ENCODE data around the gene MBOAT2.

Gene MBOAT2

DNA sequence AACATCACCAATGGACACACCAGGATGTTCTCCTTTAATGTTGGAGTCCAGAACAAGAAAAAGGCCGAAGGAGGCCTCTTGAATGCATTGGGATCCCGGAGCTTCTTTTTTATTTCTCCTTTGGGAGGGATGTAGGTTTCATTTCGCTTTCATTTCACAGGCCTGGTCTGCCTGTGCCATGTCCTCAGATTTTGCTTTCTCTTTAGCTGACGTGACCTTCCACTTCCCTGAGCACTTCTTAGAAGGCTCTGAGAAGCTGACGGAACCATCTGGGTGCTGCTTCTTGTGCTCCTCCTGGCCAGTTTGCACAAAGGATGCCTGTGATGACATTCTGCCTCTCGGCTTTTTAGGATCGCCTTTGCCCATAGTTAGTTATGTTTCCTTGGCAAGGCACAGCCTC is 15.1 kb upstream of the MBOAT2 start:
- in situ Hi-C loops (cut with HindIII; ENCODE audit: low sequenced_read_pairs), result no loop called here

- in situ Hi-C loops (cut with HindIII; ENCODE audit: low sequenced_read_pairs), result no loop called here
Observed at GRCh38 chr2:9018109-9018508, 14.6 kb upstream of the MBOAT2 start.

DNA sequence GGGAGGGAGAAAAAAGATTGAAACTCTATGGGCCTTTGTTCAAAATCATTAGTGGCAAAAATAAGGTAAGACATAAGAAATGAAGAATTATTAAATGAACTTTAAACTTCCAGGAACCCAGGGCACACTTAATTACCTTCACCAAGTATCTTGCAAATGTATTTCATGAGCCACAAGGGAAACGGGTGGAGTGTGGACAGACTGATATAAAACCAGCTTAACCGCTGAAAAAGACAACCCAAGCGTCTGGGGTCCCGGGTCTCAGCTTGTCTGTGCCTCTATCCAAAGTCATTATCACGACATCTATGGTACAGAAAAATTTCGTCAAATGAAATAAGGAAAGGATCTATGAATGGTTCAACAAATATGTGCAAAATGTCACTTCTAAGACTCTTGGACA is 13.9 kb upstream of the MBOAT2 start:
- in situ Hi-C loops (cut with HindIII; ENCODE audit: low sequenced_read_pairs), result no loop called here

GRCh38 chr2:9015998-9016397 is 12.5 kb upstream of the MBOAT2 start:
- in situ Hi-C loops (cut with HindIII; ENCODE audit: low sequenced_read_pairs), result no loop called here

DNA sequence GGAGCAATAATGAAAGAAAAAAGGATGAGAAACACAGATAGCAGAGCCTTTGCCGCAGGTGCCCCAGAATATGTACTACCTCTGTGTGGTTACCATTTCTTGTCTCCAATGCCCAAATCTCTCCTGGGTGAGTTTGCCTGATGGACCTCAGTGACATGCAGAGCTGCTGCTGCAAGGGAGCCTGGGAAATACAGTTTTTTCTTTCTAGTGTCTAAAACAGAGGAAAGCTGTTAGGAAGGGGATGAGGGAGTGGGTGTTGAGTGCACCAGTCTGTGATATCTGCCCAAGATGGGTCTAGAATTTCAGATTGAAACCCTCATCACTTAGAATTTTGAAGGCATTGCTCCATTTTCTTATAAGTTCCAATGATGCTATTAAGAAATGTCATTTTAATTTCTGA is 9.9 kb upstream of the MBOAT2 start:
- in situ Hi-C loops (cut with HindIII; ENCODE audit: low sequenced_read_pairs), result no loop called here

DNA sequence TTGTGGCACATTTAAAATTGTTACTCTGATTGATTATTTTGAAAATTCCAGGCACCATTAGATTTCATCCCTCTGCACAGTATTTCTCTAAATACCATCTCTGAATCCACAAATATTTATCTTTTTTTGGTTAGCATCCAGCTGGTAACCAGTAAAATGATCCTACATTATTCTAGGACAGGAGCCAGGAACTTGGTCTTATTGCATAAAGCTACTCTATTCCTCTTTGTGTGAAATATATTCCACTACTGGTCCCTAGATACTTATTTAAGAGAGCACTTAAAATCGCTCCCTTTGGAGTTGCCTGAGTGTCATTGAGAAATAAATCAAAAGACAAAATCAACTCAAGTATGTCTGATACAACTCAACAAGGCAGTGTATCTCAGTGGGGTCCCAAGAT is 7.4 kb upstream of the MBOAT2 start:
- in situ Hi-C loops (cut with HindIII; ENCODE audit: low sequenced_read_pairs), result no loop called here

DNA sequence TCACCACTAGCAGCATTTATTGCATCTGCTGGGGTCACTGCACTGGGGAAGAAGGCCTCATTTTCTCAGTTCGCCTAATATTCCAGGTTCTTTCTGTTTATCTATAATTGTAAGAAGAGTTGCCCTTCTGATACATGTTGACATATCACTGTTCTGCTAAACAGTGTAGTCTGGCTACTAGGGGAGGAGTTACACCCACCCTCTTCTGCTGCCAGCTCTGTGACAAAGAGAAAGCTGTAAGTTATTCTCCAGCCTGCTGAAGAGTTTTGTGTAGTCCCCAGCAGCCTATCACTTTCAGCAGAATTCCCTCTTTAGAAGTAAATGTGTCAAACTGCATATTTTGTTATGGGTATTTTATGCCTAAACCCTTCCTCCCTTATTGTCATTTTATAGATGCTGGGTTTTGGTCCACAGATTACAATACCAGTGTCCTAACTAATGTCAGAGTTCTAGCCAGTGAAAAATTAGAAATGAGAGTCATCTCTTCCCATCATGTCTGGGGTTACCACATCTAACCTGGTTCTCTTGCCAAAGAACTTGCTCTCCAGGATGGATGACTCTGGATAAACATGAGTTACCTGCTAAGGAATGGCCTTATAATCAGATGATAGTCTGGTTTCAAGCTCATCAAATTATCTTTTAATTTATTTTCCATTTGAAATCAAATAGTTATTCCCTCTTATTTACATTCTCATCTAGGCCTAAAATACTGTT is 5.6 kb upstream of the MBOAT2 start:
- in situ Hi-C loops (cut with HindIII; ENCODE audit: low sequenced_read_pairs), result no loop called here

DNA sequence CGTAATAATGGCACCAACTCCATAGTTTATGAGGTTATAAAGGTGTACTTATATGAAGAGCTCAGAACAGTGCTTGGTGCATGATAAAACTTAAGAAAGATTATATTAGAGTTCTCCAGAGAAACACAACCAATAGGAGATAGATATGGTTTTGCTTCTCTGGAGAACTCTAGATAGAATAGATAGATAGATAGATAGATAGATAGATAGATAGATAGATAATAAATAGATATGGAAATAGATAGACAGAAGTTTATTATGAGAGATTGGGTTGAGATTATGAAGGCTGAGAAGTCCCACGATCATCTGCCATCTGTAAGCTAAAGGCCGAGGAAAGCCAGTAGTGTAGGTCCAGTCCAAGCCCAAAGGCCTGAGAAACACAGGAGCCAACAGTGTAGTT is 2.9 kb upstream of the MBOAT2 start:
- in situ Hi-C loops (cut with HindIII; ENCODE audit: low sequenced_read_pairs), result no loop called here

DNA sequence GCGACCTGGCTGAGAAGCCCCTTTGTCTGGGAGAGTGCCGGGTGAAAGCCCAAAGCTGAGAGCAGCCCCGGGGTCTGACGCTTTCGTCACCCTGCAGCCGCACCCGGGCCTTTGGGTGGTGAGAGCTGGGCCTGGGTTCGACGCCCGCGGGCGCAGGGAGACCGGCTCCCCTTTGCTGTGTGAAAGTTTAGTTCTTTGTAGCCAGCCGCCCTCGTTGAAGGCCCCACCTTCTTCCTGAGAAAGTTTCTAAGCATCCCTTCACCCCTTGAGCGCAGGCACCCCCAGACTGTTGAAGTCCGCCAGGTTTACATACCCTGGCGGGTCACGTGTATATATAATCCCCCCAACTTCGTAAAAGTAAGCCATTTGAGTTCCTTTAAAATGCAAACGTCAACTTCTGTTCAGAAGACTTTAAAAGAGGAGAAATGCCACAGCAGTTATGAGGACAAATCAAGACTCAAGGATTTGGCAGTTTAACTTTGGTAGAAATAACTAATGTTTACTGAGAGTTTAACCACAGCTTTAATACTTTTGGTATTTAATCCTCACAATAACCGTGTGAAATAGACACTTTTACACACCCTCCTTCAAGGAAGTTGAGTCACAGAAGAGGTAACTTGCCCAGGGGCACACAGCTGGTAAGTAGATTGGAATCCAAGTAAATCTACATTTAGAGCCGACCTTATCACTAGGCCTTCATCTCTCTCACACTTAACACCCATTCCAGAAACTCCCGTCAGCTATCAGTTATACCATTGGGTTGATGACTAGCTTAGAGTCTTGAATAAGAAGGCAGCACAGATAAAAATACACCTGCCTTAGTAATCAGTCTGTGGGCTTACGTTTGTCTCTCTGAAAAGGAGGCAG is 1.1 kb upstream of the MBOAT2 start:
- in situ Hi-C loops (cut with HindIII; ENCODE audit: low sequenced_read_pairs), result no loop called here

DNA sequence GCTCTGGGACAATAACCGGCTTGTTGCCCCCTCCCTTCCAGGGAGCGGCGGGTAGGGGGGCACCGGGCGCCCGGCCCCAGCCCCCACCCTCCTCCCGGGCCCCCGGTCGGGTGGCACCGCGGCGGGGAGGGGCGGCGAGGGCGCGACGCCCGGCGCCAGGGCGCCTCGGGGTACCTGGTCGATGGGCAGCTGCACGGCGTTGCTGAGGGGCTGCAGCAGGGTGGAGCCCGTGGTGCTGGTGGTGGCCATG is 193 bp downstream of the MBOAT2 start:
- in situ Hi-C loops (cut with HindIII; ENCODE audit: low sequenced_read_pairs), result no loop called here

DNA sequence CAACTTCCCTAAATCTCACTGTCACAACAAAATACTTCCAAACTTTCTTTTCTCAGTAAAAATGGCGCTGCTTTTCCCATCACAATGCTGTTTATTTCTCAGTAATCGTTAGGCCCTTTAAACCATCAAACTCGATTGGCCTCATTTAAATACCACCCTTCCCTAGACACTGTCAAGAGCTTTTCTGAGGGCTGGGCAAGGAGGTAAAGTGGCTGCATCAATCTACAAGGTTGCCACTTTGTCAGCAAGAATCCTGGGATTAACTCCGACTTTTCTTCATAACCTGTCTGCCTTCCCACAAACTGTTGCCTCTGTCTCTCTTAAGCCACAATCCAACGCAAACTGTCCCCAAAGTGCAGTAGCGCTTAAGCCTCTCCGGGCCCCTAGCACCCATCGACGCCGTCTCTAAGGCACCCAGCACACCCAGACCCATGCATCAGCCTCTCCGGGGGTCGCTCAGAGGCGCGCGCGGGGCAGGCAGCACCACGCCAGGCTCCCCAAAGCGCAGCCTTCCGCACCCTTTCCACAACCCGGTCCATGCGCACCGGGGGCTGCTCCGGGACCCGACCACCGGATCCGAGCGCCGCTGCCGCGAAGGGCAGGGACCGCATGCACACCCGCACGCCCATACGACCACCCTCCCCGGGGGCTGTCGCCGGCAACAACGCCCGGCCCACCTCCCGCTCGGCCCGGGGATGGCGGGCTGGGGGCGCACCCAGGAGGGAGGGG is 683 bp downstream of the MBOAT2 start:
- in situ Hi-C loops (cut with HindIII; ENCODE audit: low sequenced_read_pairs), result no loop called here

GRCh38 chr2:9002313-9002636 is 1.2 kb downstream of the MBOAT2 start:
- in situ Hi-C loops (cut with HindIII; ENCODE audit: low sequenced_read_pairs), result no loop called here

- in situ Hi-C loops (cut with HindIII; ENCODE audit: low sequenced_read_pairs), result no loop called here
Observed at GRCh38 chr2:9001778-9002177, 1.7 kb downstream of the MBOAT2 start.

DNA sequence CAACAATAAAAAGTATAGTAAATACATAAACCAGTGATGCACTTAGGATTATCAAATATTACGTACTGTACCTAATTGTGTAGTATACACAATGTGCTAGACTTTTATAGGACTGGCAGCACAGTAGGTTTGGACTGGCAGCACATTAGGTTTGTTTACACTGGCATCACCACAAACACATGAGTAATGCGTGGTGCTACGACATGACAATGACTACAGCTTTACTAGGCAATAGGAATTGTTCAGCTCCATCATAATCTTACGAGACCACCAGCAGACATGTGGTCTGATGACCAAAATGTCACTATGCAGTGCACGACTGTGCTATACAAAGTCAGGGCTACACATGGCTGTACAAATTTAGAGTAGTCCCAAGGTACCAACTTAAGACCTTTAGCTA is 2.3 kb downstream of the MBOAT2 start:
- in situ Hi-C loops (cut with HindIII; ENCODE audit: low sequenced_read_pairs), result no loop called here

GRCh38 chr2:9000442-9000841 is 3.0 kb downstream of the MBOAT2 start:
- in situ Hi-C loops (cut with HindIII; ENCODE audit: low sequenced_read_pairs), result no loop called here

DNA sequence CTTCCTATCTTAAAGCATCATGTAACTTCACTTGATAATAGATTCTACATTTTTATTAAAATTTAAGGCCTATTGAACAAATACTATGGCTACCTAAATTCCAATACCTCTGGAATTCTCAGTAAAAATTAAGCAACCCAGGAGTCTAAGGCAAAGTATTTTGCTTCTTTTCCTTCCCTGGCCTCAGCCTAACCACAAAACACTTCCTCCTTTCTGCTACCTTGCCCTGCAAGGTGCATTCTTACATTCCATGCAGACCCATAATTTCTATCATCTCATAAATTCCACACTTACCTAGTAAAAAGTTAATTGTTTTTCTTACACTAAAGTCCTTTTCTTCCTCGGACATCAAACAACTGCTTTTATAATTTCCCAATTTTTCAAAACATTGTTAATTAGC is 3.7 kb downstream of the MBOAT2 start:
- in situ Hi-C loops (cut with HindIII; ENCODE audit: low sequenced_read_pairs), result no loop called here

- in situ Hi-C loops (cut with HindIII; ENCODE audit: low sequenced_read_pairs), result no loop called here
Observed at GRCh38 chr2:8999102-8999446, 4.4 kb downstream of the MBOAT2 start.

DNA sequence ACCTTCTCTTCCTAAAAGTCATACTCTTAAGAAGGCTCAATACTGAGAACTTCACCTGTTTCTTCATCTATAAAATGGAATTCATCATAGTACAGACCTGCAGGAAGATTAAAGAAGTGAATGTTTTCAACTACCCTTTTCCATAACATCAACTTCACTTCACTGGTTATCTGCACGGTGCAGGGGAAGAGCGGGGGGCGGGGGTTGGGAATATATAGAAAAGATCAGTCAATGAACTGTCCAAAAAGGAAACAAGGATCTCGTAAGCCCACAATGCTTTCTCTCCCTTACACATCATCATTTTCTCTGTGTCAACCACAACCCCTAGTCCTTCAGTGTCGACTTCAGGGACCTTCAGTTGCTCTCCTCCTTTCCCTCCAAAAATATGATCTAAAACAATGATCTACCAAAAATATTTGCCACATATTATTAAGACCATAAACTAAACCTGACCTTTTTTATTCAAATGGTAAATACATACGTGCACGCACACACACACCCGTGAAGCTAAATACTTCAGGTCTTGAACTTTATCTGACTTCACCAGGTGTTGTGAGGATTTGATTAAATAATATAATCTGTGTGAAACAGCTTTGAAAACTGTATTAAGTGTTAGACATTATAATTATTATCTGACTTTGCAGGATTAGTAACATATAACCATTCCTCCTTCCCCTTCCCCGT is 4.9 kb downstream of the MBOAT2 start:
- in situ Hi-C loops (cut with HindIII; ENCODE audit: low sequenced_read_pairs), result no loop called here

- in situ Hi-C loops (cut with HindIII; ENCODE audit: low sequenced_read_pairs), result no loop called here
Observed at GRCh38 chr2:8997631-8998030, 5.9 kb downstream of the MBOAT2 start.

DNA sequence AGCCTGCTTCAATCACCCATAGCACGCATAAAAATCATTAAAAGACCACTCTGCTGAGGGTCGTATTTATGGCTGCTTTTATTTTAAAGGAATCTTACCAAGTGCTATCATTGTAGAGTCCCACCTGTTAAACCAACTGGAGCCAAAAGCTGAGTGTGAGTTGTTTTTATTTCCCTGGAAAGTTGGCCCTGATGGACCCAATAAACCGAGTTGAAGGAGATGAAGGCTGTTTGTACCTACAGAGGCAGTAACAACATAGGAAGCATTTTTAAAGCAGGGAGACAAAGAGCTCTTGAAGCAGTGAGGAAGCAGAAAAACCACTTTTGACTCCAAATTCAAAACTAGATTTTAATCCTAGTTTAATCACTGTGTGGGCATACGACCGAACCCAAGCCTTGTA is 6.4 kb downstream of the MBOAT2 start:
- in situ Hi-C loops (cut with HindIII; ENCODE audit: low sequenced_read_pairs), result no loop called here

DNA sequence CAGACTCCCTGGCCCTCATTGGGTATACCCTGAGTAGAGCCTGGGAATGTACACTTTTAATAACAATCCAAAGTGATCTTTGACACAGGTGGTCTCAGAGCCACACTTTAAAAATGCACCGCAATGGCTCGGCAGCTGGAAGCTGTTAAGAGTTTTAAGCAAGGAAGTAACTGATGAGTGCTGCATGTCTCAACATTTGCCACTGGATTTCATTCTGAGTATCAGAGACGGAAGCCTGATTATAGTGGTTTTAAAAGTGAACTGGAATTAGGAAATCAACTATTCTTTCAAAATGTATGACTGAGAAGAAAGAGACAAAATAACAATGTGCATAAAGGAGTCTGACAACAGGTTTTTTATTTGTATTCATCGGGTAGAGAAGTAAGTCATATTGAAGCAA is 7.5 kb downstream of the MBOAT2 start:
- in situ Hi-C loops (cut with HindIII; ENCODE audit: low sequenced_read_pairs), result no loop called here

DNA sequence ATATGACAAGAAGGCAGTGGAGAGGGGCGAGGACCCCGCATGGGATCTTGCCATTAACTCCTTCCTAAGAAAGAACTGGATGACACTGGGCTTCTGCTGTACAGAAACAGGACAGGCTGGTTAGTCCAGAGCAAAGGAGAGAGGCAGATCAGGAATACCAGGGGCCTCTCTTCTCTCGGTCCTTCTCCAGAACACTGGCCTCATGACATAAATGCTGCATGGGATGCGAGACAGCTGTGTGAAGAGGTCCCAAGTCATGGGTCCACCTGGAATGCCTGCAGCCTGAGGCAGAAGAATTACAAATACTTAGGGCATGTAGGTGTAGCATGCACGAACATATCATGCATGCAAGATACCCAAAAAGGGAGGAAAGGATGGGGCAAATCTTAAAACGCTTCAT is 9.1 kb downstream of the MBOAT2 start:
- in situ Hi-C loops (cut with HindIII; ENCODE audit: low sequenced_read_pairs), result no loop called here
